NCI-H2171 treated with DMSO at 0.1 percent for 48 hours (cell line): ENCODE results near the gene SAC3D1.
A peak's percentile ranks its signal among the peaks of the same experiment; 100 is the strongest.
"Not testable (repeated sequence)": the region's sequence is repeated elsewhere in the genome, so short reads cannot be mapped to it uniquely, and the experiment has no call there.

Experiments
- DNase-seq: peaks from one replicate; lab custom pipeline; 2025; lab: John Stamatoyannopoulos, UW

SAC3D1 gene

GRCh38 chr11:65040847-65041622 is at the start of gene SAC3D1:
Gene SAC3D1 (plus strand): TSS chr11:65041210. CDS start chr11:65041293, 83 bp downstream.
- DNase-seq, result peak; percentile 98

GRCh38 chr11:64994318-64994717 is 46.7 kb upstream of the SAC3D1 start:
- no peak for DNase-seq

- DNase-seq, result no peak
These were observed 44.7 kb upstream of the SAC3D1 start for GRCh38 chr11:64996327-64996709.

- DNase-seq, result peak; percentile 71
These were observed 44.2 kb upstream of the SAC3D1 start, which contains the start of gene BATF2 for GRCh38 chr11:64996710-64997380. Gene BATF2 (minus strand): TSS chr11:64996971. CDS start chr11:64996914, 57 bp downstream.

GRCh38 chr11:64998141-64998540 is 42.9 kb upstream of the SAC3D1 start:
- peak; percentile 46 for DNase-seq

GRCh38 chr11:64998690-64999431 is 42.1 kb upstream of the SAC3D1 start:
- DNase-seq, result peak; percentile 77

GRCh38 chr11:64999478-64999877 is 41.5 kb upstream of the SAC3D1 start:
- DNase-seq, result no peak

- DNase-seq, result no peak
These were observed 38.3 kb upstream of the SAC3D1 start for GRCh38 chr11:65002706-65003105.

- no peak for DNase-seq
These were observed 37.7 kb upstream of the SAC3D1 start for GRCh38 chr11:65003282-65003681.

GRCh38 chr11:65003968-65004367 is 37.0 kb upstream of the SAC3D1 start:
- not testable (repeated sequence) for DNase-seq

- no peak for DNase-seq
These were observed 33.0 kb upstream of the SAC3D1 start for GRCh38 chr11:65008016-65008415.

GRCh38 chr11:65008873-65009272 is 32.1 kb upstream of the SAC3D1 start:
- DNase-seq, result no peak

- peak; percentile 89 for DNase-seq
These were observed 27.7 kb upstream of the SAC3D1 start for GRCh38 chr11:65013130-65013887.

- peak; percentile 90 for DNase-seq
These were observed 26.9 kb upstream of the SAC3D1 start, which contains the start of gene ARL2 for GRCh38 chr11:65013888-65014725. Gene ARL2 (plus strand): TSS chr11:65014160. CDS start chr11:65014208, 48 bp downstream.

GRCh38 chr11:65014726-65015227 is 26.2 kb upstream of the SAC3D1 start:
- DNase-seq, result no peak

GRCh38 chr11:65016705-65017104 is 24.3 kb upstream of the SAC3D1 start:
- DNase-seq, result no peak

GRCh38 chr11:65017937-65018336 is 23.1 kb upstream of the SAC3D1 start:
- DNase-seq, result no peak

GRCh38 chr11:65019824-65020223 is 21.2 kb upstream of the SAC3D1 start:
- DNase-seq, result no peak

GRCh38 chr11:65021003-65021402 is 20.0 kb upstream of the SAC3D1 start:
- DNase-seq, result no peak

GRCh38 chr11:65021509-65021908 is 19.5 kb upstream of the SAC3D1 start:
- no peak for DNase-seq

- DNase-seq, result not testable (repeated sequence)
These were observed 17.5 kb upstream of the SAC3D1 start for GRCh38 chr11:65023502-65023901.
